HEK293 (cell line): ENCODE results near the gene SLC12A3.

Source experiments
- ZBTB17 ChIP-seq: fragments of 450-650 bp; formaldehyde crosslinking; IDR thresholded peaks from 2 replicates; pipeline ENCODE4 v1.5.1; 2016; ENCODE audit warnings: missing biosample characterization, missing genetic modification characterization
- ZBTB49 ChIP-seq: fragments of 450-650 bp; formaldehyde crosslinking; IDR thresholded peaks from 2 replicates; pipeline ENCODE4 v1.5.1; 2016; ENCODE audit warnings: missing biosample characterization, missing genetic modification characterization, low read depth
- ZNF121 ChIP-seq: fragments of 450-650 bp; formaldehyde crosslinking; IDR thresholded peaks from 2 replicates; pipeline ENCODE4 v1.5.1; 2016; ENCODE audit warnings: missing biosample characterization, missing genetic modification characterization
- ZNF169 ChIP-seq: fragments of 450-650 bp; formaldehyde crosslinking; IDR thresholded peaks from 2 replicates; pipeline ENCODE4 v1.5.1; 2016; ENCODE audit warnings: missing biosample characterization, missing genetic modification characterization
- ZNF19 ChIP-seq: fragments of 450-650 bp; formaldehyde crosslinking; IDR thresholded peaks from 2 replicates; pipeline ENCODE4; 2016; ENCODE audit warnings: missing biosample characterization, missing genetic modification characterization, low read depth
- ZNF221 ChIP-seq: fragments of 450-650 bp; formaldehyde crosslinking; IDR thresholded peaks from 2 replicates; pipeline ENCODE4 v1.5.1; 2017; ENCODE audit warnings: missing biosample characterization, missing genetic modification characterization, borderline replicate concordance
- ZNF394 ChIP-seq: fragments of 450-650 bp; formaldehyde crosslinking; IDR thresholded peaks from 2 replicates; pipeline ENCODE4 v1.5.1; 2016; ENCODE audit warnings: missing biosample characterization, missing genetic modification characterization, mild to moderate bottlenecking, moderate library complexity, borderline replicate concordance
- ZNF677 ChIP-seq: fragments of 450-650 bp; IDR thresholded peaks from 2 replicates; pipeline ENCODE4 v1.5.0; 2018; ENCODE audit warnings: missing biosample characterization, mild to moderate bottlenecking, missing genetic modification characterization, moderate library complexity
- ZNF843 ChIP-seq: fragments of 450-650 bp; formaldehyde crosslinking; IDR thresholded peaks from 2 replicates; pipeline ENCODE4 v1.5.1; 2016; ENCODE audit warnings: missing biosample characterization, missing genetic modification characterization
- TF ChIP-seq, protein P1 (sequence below): fragments of 450-650 bp; formaldehyde crosslinking; IDR thresholded peaks from 2 replicates; pipeline ENCODE4 v1.5.1; 2016; ENCODE audit warnings: missing biosample characterization, missing genetic modification characterization

DNA sequence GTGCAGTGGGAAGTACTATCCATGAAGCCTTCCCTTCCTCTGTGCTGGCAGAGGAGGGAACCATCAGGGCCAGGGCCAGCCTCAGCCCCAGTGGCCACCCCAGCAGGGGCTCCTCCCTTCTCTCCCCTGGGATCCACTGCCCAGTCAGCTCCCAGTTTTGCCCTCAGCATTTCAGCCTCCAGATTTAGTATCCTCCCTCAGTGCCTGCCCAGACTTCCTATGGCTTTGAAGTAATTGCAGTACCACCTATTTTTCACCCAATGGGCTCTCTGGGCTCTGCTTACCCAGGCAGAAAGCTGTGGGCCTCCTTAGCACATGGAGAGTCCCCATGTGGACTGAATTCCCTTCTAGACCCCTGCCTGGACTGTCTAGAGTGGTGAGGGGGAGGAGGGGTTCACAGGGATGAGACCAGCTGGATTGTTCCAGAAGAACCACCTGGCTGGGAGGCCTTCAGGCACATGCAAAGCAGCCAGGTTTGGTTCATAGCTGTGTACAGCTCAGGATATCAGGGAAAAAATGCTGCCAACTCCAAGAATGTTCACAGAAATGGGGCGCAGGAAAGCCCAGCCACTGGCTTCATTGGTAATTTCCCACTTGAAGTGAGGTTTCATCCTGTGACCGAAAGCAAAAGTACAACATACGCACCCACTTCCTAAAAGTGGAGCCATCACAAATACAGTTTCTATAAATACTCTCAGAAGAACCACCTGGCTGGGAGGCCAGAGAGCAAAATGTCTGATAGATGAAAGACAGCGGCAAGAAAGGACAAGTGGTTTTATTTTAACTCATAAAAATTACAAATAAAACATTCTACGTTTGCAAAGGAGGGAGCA lies 51.8 kb downstream of the SLC12A3 start:
- TF ChIP-seq ZNF169 (tag by site-specific recombination) (no peak), ZNF19 (tag by site-specific recombination) (no peak), ZBTB17 (no peak), ZNF221 (tag by site-specific recombination) (no peak), ZBTB49 (tag by site-specific recombination) (no peak), ZNF843 (tag by site-specific recombination) (no peak), ZNF677 (tag by site-specific recombination) (no peak), ZNF394 (no peak), ZNF121 (no peak)
- TF ChIP-seq, protein P1, sequence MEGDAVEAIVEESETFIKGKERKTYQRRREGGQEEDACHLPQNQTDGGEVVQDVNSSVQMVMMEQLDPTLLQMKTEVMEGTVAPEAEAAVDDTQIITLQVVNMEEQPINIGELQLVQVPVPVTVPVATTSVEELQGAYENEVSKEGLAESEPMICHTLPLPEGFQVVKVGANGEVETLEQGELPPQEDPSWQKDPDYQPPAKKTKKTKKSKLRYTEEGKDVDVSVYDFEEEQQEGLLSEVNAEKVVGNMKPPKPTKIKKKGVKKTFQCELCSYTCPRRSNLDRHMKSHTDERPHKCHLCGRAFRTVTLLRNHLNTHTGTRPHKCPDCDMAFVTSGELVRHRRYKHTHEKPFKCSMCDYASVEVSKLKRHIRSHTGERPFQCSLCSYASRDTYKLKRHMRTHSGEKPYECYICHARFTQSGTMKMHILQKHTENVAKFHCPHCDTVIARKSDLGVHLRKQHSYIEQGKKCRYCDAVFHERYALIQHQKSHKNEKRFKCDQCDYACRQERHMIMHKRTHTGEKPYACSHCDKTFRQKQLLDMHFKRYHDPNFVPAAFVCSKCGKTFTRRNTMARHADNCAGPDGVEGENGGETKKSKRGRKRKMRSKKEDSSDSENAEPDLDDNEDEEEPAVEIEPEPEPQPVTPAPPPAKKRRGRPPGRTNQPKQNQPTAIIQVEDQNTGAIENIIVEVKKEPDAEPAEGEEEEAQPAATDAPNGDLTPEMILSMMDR = no peak
